ENCODE results near the gene GPNMB. TPM values are rescaled to one million over a fixed set of nuclear protein-coding genes. Genes with fewer than 3 reads are reported as not detected.
"Not testable (repeated sequence)": the region's sequence is repeated elsewhere in the genome, so short reads cannot be mapped to it uniquely, and the experiment has no call there.

Gene GPNMB
- total RNA-seq, 2 experiments from 2014 or later, result 0.43 TPM; not detected in 1

- no peak for DNase-seq
- Mint-ChIP-seq H3K4me1 (ENCODE audit: low read depth) (no peaks in the 10 kb centered on the region), H3K27me3 (peaks cover 1% of the 10 kb centered on the region), H3K27ac (no peak overlapping the region), H3K4me3 (no peak overlapping the region), H3K9me3 (no peaks in the 10 kb centered on the region), H3K36me3 (no peaks in the 10 kb centered on the region)
- POLR2A ChIA-PET, result no interaction called here
- intact Hi-C loops (cut with micrococcal nuclease), result no loop called here
- CTCF ChIA-PET, result no interaction called here
These were observed 32.8 kb upstream of the GPNMB start for GRCh38 chr7:23213755-23214154.

- H3K9me3 Mint-ChIP-seq, result no peaks in the 10 kb centered on the region
- POLR2A ChIA-PET, result no interaction called here
- peaks cover 1% of the 10 kb centered on the region for H3K27me3 Mint-ChIP-seq
- H3K36me3 Mint-ChIP-seq, result no peaks in the 10 kb centered on the region
- intact Hi-C loops (cut with micrococcal nuclease), result no loop called here
- no peak overlapping the region for H3K4me3 Mint-ChIP-seq
- CTCF ChIA-PET, result interaction anchor here (0.9 kb wide), 2 partner anchors 9 to 58 kb away, joined by 3 read pairs; no protein-coding TSS in a partner anchor
- no peaks in the 10 kb centered on the region for H3K4me1 Mint-ChIP-seq (ENCODE audit: low read depth)
- no peak for DNase-seq
- H3K27ac Mint-ChIP-seq, result no peak overlapping the region
These were observed 32.2 kb upstream of the GPNMB start for GRCh38 chr7:23214423-23214822.

- DNase-seq, result no peak
- no peak overlapping the region for H3K4me3 Mint-ChIP-seq
- intact Hi-C loops (cut with micrococcal nuclease), result no loop called here
- POLR2A ChIA-PET, result no interaction called here
- CTCF ChIA-PET, result interaction anchor here (0.9 kb wide), 2 partner anchors 9 to 58 kb away, joined by 3 read pairs; no protein-coding TSS in a partner anchor
- H3K27ac Mint-ChIP-seq, result no peak overlapping the region
- no peaks in the 10 kb centered on the region for H3K4me1 Mint-ChIP-seq (ENCODE audit: low read depth)
- H3K9me3 Mint-ChIP-seq, result no peaks in the 10 kb centered on the region
- H3K36me3 Mint-ChIP-seq, result no peaks in the 10 kb centered on the region
- H3K27me3 Mint-ChIP-seq, result peaks cover 1% of the 10 kb centered on the region
These were observed 31.6 kb upstream of the GPNMB start for GRCh38 chr7:23214938-23215337.

- intact Hi-C loops (cut with micrococcal nuclease), result no loop called here
- no peaks in the 10 kb centered on the region for H3K4me1 Mint-ChIP-seq (ENCODE audit: low read depth)
- no peaks in the 10 kb centered on the region for H3K36me3 Mint-ChIP-seq
- no peaks in the 10 kb centered on the region for H3K9me3 Mint-ChIP-seq
- ChIA-PET POLR2A (no interaction called here), CTCF (no interaction called here)
- H3K27me3 Mint-ChIP-seq, result peaks cover 1% of the 10 kb centered on the region
- no peak for DNase-seq
- no peak overlapping the region for H3K4me3 Mint-ChIP-seq
- H3K27ac Mint-ChIP-seq, result no peak overlapping the region
These were observed 30.6 kb upstream of the GPNMB start for GRCh38 chr7:23216021-23216420.

- no peaks in the 10 kb centered on the region for H3K4me1 Mint-ChIP-seq (ENCODE audit: low read depth)
- POLR2A ChIA-PET, result no interaction called here
- DNase-seq, result no peak
- CTCF ChIA-PET, result no interaction called here
- intact Hi-C loops (cut with micrococcal nuclease), result no loop called here
- H3K27ac Mint-ChIP-seq, result no peak overlapping the region
- no peak overlapping the region for H3K4me3 Mint-ChIP-seq
- H3K36me3 Mint-ChIP-seq, result no peaks in the 10 kb centered on the region
- H3K9me3 Mint-ChIP-seq, result no peaks in the 10 kb centered on the region
- peaks cover 1% of the 10 kb centered on the region for H3K27me3 Mint-ChIP-seq
These were observed 28.4 kb upstream of the GPNMB start for GRCh38 chr7:23218196-23218595.

- Mint-ChIP-seq H3K27ac (no peak overlapping the region), H3K4me3 (no peak overlapping the region), H3K36me3 (no peaks in the 10 kb centered on the region), H3K27me3 (no peaks in the 10 kb centered on the region), H3K4me1 (ENCODE audit: low read depth) (no peaks in the 10 kb centered on the region), H3K9me3 (no peaks in the 10 kb centered on the region)
- ChIA-PET CTCF (no interaction called here), POLR2A (no interaction called here)
- DNase-seq, result no peak
- intact Hi-C loops (cut with micrococcal nuclease), result no loop called here
These were observed 25.8 kb upstream of the GPNMB start for GRCh38 chr7:23220690-23221305.

- no peak overlapping the region for H3K4me3 Mint-ChIP-seq
- ChIA-PET CTCF (interaction anchor here (1.0 kb wide), 1 partner anchor 81 kb away, joined by 3 read pairs; no protein-coding TSS in a partner anchor), POLR2A (no interaction called here)
These were observed 24.0 kb upstream of the GPNMB start for GRCh38 chr7:23222439-23223030.

GRCh38 chr7:23224364-23224763 is 22.2 kb upstream of the GPNMB start:
- POLR2A ChIA-PET; H3K27me3 Mint-ChIP-seq; CTCF ChIA-PET; H3K36me3 Mint-ChIP-seq; H3K4me3 Mint-ChIP-seq; H3K27ac Mint-ChIP-seq; H3K4me1 Mint-ChIP-seq (ENCODE audit: low read depth); intact Hi-C loops (cut with micrococcal nuclease); DNase-seq; H3K9me3 Mint-ChIP-seq: not testable (repeated sequence)

More at GRCh38 chr7:23222439-23223030, 24.0 kb upstream of the GPNMB start:
- no peak for DNase-seq
- Mint-ChIP-seq H3K4me1 (ENCODE audit: low read depth) (no peaks in the 10 kb centered on the region), H3K27ac (no peak overlapping the region), H3K9me3 (no peaks in the 10 kb centered on the region), H3K27me3 (no peaks in the 10 kb centered on the region), H3K36me3 (no peaks in the 10 kb centered on the region)
- intact Hi-C loops (cut with micrococcal nuclease), result no loop called here

- DNase-seq, result no peak
These were observed 19.6 kb upstream of the GPNMB start for GRCh38 chr7:23226844-23227450.

GRCh38 chr7:23228412-23228811 is 18.2 kb upstream of the GPNMB start:
- no peaks in the 10 kb centered on the region for H3K9me3 Mint-ChIP-seq
- no peaks in the 10 kb centered on the region for H3K4me1 Mint-ChIP-seq (ENCODE audit: low read depth)
- intact Hi-C loops (cut with micrococcal nuclease), result no loop called here
- H3K27ac Mint-ChIP-seq, result no peak overlapping the region
- POLR2A ChIA-PET, result no interaction called here
- DNase-seq, result no peak
- CTCF ChIA-PET, result interaction anchor here (0.5 to 1.5 kb wide), 5 partner anchors 16 to 469 kb away, joined by 3 read pairs; no protein-coding TSS in a partner anchor
- H3K36me3 Mint-ChIP-seq, result no peaks in the 10 kb centered on the region
- no peak overlapping the region for H3K4me3 Mint-ChIP-seq
- H3K27me3 Mint-ChIP-seq, result no peaks in the 10 kb centered on the region

More at GRCh38 chr7:23226844-23227450, 19.6 kb upstream of the GPNMB start:
- ChIA-PET CTCF (interaction anchor here (1.9 kb wide), 1 partner anchor 141 kb away, joined by 5 read pairs; no protein-coding TSS in a partner anchor), POLR2A (no interaction called here)
- Mint-ChIP-seq H3K4me1 (ENCODE audit: low read depth) (no peaks in the 10 kb centered on the region), H3K27me3 (no peaks in the 10 kb centered on the region), H3K27ac (no peak overlapping the region), H3K4me3 (no peak overlapping the region), H3K9me3 (no peaks in the 10 kb centered on the region), H3K36me3 (no peaks in the 10 kb centered on the region)
- intact Hi-C loops (cut with micrococcal nuclease), result no loop called here

GRCh38 chr7:23230641-23231101 is 15.9 kb upstream of the GPNMB start:
- CTCF ChIA-PET, result no interaction called here
- Mint-ChIP-seq H3K9me3 (no peaks in the 10 kb centered on the region), H3K4me3 (no peak overlapping the region), H3K27ac (no peak overlapping the region), H3K4me1 (ENCODE audit: low read depth) (peaks cover 5% of the 10 kb centered on the region), H3K27me3 (no peaks in the 10 kb centered on the region), H3K36me3 (no peaks in the 10 kb centered on the region)
- no peak for DNase-seq
- intact Hi-C loops (cut with micrococcal nuclease), result no loop called here
- POLR2A ChIA-PET, result no interaction called here

- ChIA-PET CTCF (no interaction called here), POLR2A (no interaction called here)
- Mint-ChIP-seq H3K27me3 (no peaks in the 10 kb centered on the region), H3K27ac (no peak overlapping the region), H3K4me3 (no peak overlapping the region), H3K36me3 (no peaks in the 10 kb centered on the region), H3K4me1 (ENCODE audit: low read depth) (peaks cover 5% of the 10 kb centered on the region), H3K9me3 (no peaks in the 10 kb centered on the region)
- intact Hi-C loops (cut with micrococcal nuclease), result no loop called here
- DNase-seq, result no peak
These were observed 13.6 kb upstream of the GPNMB start for GRCh38 chr7:23232966-23233365.
